ENCODE measurements around the gene ABTB2.
A peak's percentile ranks its signal among the peaks of the same experiment; 100 is the strongest.

ABTB2 gene

GRCh38 chr11:34209809-34210208 is 148.0 kb downstream of the ABTB2 start:
- DNase-seq (ENCODE audit: low read depth), result no peak

GRCh38 chr11:34208266-34209135 is 149.3 kb downstream of the ABTB2 start:
- DNase-seq (ENCODE audit: low read depth), result no peak

- no peak for DNase-seq (ENCODE audit: low read depth)
Observed at GRCh38 chr11:34207487-34208180, 150.2 kb downstream of the ABTB2 start.

GRCh38 chr11:34206407-34207300 is 151.2 kb downstream of the ABTB2 start:
- peak; percentile 28 for DNase-seq (ENCODE audit: low read depth)

- DNase-seq (ENCODE audit: low read depth), result no peak
Observed at GRCh38 chr11:34205326-34206035, 152.3 kb downstream of the ABTB2 start.

- no peak for DNase-seq (ENCODE audit: low read depth)
Observed at GRCh38 chr11:34204396-34205279, 153.2 kb downstream of the ABTB2 start.

GRCh38 chr11:34203377-34203871 is 154.4 kb downstream of the ABTB2 start:
- no peak for DNase-seq (ENCODE audit: low read depth)

- DNase-seq (ENCODE audit: low read depth), result no peak
Observed at GRCh38 chr11:34201129-34201528, 156.7 kb downstream of the ABTB2 start.

GRCh38 chr11:34199525-34199924 is 158.3 kb downstream of the ABTB2 start:
- DNase-seq (ENCODE audit: low read depth), result no peak

- DNase-seq (ENCODE audit: low read depth), result no peak
Observed at GRCh38 chr11:34198523-34198922, 159.3 kb downstream of the ABTB2 start.

GRCh38 chr11:34197256-34197655 is 160.6 kb downstream of the ABTB2 start:
- no peak for DNase-seq (ENCODE audit: low read depth)

GRCh38 chr11:34194576-34195335 is 163.1 kb downstream of the ABTB2 start:
- no peak for DNase-seq (ENCODE audit: low read depth)

- peak; percentile 95 for DNase-seq (ENCODE audit: low read depth)
Observed at GRCh38 chr11:34192481-34193401, 165.1 kb downstream of the ABTB2 start.

- DNase-seq (ENCODE audit: low read depth), result no peak
Observed at GRCh38 chr11:34191578-34191977, 166.2 kb downstream of the ABTB2 start.

- no peak for DNase-seq (ENCODE audit: low read depth)
Observed at GRCh38 chr11:34190192-34191139, 167.3 kb downstream of the ABTB2 start.

GRCh38 chr11:34189191-34189590 is 168.6 kb downstream of the ABTB2 start:
- DNase-seq (ENCODE audit: low read depth), result no peak

- DNase-seq (ENCODE audit: low read depth), result no peak
Observed at GRCh38 chr11:34188181-34188580, 169.6 kb downstream of the ABTB2 start.

Measured in fibroblast of the conjunctiva (primary cell).